T-helper 2 cell treated with Interferon-gamma antibody and Interleukin-4, amounts not matched to agents 100 ng/mL and 5 ng/mL, for 36 hours (primary cell): ENCODE data around the gene PLPP7. TPM values are rescaled to one million over a fixed set of nuclear protein-coding genes. Genes with fewer than 3 reads are reported as not detected.

Source experiments
- intact Hi-C: fragments of 100-400 bp; cut with micrococcal nuclease; formaldehyde crosslinking; loops from one replicate; pipeline ENCODE4 v1.15.1; 2023
- total RNA-seq: library from RNA; stranded (reverse); gene quantifications from 2 replicates; pipeline ENCODE4 v1.2.3, GENCODE V29; 2022

Gene PLPP7
- total RNA-seq, 1 donor from 2014 or later, result not detected

- intact Hi-C loops, result loop anchor here (5.0 to 10.0 kb wide), 4 partner anchors 55 to 1075 kb away; partner anchors contain the start of genes POMT1 and SETX
Measured at GRCh38 chr9:131279863-131280570, 9.5 kb upstream of the PLPP7 start.

GRCh38 chr9:131280660-131281059 is 8.9 kb upstream of the PLPP7 start:
- intact Hi-C loops, result no loop called here

DNA sequence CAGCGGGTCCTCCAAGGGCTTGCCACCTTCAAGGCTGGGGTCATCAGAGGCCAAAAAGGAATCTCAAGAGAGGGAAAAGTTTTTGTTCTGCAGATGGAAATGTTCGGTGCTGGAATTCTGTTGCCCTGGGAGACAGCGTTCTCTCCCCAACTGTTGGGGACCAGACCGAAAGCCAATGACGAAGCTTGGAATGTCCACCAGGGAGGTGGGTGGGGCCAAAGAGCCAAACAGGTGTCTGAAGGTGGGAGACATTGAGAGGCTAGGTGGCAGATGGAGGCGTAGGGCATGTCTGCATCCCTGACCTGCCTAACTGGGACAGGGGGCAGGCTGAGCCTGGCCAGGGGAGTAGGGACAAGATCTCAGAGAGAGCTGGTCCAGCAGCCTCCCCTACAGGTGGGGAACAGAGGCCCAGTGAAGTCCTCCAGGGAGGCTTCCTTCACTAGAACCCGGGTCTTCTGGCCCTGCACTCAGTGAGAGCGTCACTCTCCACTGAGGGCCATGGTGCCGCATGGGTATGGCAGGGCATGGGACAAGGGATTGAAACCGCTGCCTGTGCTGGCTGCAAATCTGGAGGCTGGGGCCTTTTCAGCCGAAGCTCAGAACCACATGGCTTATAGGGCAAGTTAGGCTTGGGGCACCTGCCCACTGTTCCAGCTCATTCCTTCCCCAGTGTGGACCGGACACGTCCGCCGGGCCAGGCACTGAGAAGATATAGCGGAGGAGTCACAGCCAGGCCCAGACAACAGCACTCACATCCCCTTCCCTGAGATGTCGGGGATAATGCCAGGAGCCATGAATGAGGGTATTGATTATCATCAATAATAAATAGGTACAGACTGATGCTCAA is 8.2 kb upstream of the PLPP7 start:
- intact Hi-C loops, result no loop called here

DNA sequence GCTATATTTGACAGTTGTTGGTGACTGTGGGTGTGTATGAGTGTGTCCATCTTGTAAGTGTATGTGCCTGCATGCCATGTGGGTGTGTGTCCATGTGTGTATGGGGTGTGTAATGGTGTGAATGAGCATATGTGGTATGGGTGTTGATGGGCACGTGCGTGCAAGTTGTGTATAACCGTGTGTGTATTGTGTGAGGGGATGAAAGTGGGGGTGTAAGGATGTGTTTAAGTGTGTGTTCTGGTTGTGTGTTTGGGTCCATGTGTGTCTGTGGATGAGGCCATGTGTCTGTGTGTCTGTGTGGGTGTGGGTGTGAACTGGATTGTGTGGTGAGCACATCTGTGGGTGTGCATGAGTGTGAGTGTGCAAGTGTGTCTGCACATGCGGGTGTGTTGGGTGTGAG is 7.3 kb upstream of the PLPP7 start:
- intact Hi-C loops, result no loop called here

DNA sequence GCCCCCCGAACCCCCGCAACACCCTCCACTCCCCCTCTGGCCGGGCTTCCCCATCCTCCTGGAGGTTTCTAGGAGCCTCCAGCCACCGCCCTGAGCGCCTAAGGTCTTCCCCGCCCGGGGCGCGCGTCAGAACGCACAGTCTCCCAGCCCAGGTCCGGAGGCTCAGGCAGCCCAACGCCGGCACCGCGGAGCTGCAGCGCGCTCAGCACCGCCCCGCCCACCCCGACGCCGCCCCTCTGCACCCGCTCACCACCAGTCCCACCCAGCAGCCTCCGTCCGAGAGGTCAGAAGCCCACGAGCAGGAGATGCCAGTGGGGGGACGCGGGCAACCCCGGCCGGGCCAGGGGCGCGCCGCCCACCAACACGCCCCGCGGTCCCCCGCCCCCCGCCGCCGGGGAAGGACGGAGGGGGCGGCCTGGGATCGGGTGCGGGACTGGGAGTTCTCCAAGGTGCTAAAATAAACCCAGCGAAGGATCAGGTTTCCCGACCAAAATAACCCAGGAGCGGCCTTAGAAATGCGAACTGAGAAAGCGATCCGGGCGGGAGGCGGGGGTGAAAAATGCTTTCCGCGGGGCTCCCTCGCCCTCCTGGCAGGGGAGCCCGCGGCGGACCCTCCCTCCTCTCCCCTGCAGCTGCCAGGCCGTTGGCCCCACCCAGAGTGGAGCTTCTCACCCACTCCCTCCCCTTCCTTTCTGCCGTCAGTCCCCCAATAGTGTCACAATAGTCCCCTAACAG is 6.7 kb upstream of the PLPP7 start:
- intact Hi-C loops, result no loop called here

DNA sequence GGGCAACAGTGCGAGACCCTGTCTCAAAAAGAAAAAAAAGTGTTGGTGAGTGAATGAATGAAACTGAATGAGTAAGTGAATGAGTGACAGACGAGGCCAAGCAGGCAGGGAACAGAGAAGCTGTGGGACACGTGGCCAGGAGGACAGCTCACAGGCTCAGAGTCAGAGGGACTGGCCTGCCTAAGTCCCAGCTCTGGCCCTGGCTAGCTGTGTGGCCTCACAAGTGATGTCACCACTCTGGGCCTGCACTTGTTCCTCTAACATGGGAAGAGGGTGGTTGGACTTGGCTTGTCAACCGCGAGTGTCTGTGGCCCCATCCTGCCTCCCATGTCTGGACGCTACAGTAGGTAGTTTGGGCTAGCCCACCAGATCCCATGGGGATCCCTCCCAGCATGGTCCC is 4.7 kb upstream of the PLPP7 start:
- intact Hi-C loops, result no loop called here

DNA sequence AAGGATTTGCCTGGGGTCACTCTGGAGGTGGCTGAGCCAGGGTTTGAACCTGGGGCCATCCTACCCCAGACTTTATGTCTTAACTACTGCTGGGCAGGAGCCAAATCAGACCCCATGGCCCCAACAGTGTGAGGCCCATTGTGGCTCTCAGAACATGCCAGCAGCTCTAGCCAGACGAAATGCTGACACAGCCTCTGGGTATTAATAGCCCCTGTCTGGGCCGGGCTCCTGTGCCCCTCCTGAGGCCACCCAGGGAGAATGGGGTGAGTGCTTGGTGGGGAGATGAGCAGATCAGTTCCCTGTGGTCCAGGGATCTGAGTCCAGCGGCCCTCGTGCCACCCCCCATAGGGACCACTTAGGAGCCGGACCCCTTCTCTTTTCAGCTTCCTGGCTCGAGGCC is 2.2 kb upstream of the PLPP7 start:
- intact Hi-C loops, result no loop called here

- intact Hi-C loops, result no loop called here
Measured at GRCh38 chr9:131288217-131288616, 1.3 kb upstream of the PLPP7 start.

GRCh38 chr9:131290036-131290766 is 678 bp downstream of the PLPP7 start:
- intact Hi-C loops, result no loop called here

DNA sequence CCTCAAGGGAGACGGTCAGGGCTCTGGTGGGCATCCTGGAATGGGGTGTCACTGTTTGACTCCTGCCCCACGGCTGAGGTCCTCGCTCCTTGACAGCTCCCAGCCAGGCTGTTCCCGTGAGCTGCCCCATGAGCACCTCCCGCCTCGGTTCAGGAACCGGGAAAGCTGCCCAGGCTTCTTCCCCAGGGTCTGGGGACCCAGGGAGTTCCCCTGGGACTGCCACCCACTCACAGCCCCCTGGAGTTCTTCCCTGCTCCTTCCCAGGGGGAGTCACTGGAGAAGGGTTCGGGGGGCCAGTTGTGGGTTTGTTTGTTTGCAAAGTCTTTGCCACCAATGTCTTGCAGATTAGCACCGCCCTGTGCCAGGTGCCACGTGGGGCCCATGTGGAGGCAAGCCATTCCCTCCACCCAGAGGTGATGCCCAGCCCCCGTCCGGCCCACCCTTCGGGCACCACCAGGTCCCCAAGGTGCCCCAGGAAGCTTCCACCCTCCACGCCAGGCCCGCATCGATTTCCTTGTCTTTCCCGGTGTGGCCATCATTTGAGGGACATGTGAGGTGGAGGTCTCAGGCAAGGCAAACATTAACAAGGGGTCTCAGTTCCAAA is 1.3 kb downstream of the PLPP7 start:
- intact Hi-C loops, result no loop called here

GRCh38 chr9:131291795-131292315 is 2.3 kb downstream of the PLPP7 start:
- intact Hi-C loops, result no loop called here

GRCh38 chr9:131292937-131293336 is 3.4 kb downstream of the PLPP7 start:
- intact Hi-C loops, result no loop called here

- intact Hi-C loops, result no loop called here
Measured at GRCh38 chr9:131296460-131296859, 6.9 kb downstream of the PLPP7 start.

DNA sequence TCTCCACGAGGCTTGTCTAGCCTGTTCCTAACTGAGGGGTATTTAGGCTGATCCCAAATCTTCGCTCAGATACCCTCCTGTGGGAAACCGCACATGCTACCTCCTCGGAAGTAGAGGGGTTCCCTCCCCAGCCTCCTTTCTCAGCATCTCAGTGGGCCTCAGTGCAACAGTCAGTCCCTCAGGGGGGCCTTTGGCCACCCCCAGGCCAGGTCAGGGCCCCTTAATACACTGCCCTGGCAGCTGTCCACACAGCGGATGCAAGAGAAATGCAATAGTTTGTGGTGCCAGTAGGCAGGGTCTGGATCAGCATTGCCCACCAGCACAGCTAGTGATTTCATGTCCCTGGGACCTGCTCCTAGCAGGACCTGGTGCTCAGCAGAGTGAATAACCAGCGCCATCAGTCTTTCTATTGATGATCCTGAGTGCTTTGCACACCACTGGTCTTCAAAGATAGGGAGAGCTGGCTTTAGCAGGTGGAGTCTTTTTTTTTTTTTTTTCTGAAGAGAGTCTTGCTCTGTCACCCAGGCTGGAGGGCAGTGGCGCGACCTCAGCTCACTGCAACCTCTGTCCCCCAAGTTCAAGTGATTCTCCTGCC is 7.5 kb downstream of the PLPP7 start:
- intact Hi-C loops, result no loop called here

- intact Hi-C loops, result no loop called here
Measured at GRCh38 chr9:131297903-131298302, 8.4 kb downstream of the PLPP7 start.

GRCh38 chr9:131298341-131298740 is 8.8 kb downstream of the PLPP7 start:
- intact Hi-C loops, result no loop called here

DNA sequence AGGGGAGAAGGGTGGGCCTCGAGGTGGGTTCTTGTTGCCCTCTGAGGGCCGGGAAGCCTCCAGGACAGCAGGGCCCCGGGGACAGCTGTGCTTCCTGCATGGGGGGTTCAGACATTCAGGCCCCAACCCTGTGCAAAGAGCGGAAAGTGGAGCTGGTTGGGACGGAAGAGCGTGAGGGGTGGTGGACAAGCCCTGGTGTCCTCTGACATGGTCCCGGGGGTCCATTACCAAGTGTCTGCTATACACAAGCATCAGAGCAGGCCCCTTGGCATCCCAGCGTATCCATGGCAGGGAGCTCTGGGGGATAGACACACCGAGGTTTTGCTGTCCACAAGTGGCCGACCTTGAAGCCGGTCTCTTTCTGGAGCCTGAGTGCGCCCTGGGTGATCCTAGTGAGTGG is 9.3 kb downstream of the PLPP7 start:
- intact Hi-C loops, result no loop called here

DNA sequence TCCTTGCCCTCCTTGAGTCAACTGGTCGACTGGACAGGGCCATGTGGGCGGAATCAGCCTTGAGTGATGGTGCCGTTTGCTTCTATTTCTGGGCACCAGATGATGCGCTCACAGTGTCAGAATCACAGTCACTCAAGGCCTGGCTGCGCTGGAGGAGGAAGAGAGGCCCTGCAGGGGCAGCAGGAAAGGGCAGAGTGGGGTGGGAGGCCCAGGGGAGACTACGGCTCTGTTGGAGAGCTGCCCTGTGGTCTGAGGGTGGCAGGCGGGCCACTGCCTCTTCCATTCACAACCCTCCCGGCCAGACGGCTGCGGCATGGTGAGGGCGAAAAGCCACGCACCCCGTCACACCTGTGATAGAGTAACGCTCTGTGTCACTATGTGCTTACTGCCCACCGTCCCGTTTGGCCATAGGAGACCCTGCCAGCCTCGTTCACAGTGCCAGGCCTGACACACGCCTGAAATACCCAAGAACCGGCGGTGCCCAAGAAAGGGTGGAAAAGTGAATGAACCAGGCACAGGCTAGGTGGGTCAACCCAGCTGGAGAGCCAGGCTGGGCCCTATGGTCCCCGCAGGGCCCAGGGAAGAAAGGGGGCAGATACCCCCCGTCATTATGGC is 9.9 kb downstream of the PLPP7 start:
- intact Hi-C loops, result no loop called here

- intact Hi-C loops, result no loop called here
Measured at GRCh38 chr9:131299961-131300347, 10.4 kb downstream of the PLPP7 start.

DNA sequence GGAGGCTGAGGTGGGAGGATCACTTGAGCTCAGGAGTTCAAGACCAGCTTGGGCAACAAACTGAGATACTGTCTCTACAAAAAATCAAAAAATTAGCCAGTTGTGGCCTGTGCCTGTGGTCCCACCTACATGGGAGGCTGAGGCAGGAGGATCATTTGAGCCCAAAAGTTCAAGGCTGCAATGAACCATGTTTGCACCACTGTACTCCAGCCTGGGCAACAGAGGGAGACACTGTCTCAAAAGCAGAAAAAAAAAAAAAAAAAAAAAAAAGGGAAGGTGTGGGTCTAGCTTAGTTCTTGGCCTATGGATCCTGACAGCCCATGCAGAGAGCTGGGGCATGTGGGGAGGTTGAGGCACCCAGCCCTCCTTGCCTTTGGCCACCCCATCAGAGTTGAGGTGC is 10.9 kb downstream of the PLPP7 start:
- intact Hi-C loops, result no loop called here
